Loucy (cell line): ENCODE results near the gene OSM.

Source experiments
- H2AFZ ChIP-seq: fragments of 200-600 bp; sonication (generic); 2 replicates; pipeline ENCODE4 v1.6.0; 2016; ENCODE audit warnings: antibody characterized with exemption, mild to moderate bottlenecking, low read length, moderate library complexity
- H3F3A ChIP-seq: fragments of 200-600 bp; 2 replicates; pipeline ENCODE4 v1.6.0; 2016; ENCODE audit warnings: antibody characterized with exemption, low read depth, mild to moderate bottlenecking
- H3K27me3 ChIP-seq: fragments of 200-600 bp; sonication (generic); 2 replicates; pipeline ENCODE4 v1.6.1; 2014; ENCODE audit warnings: low read length, mild to moderate bottlenecking; ENCODE audit not compliant: insufficient read depth, poor library complexity, severe bottlenecking
- H3K36me3 ChIP-seq: fragments of 200-600 bp; sonication (generic); 2 replicates; pipeline ENCODE4 v1.6.1; 2016; ENCODE audit warnings: low read length; ENCODE audit not compliant: insufficient read depth
- H3K4me1 ChIP-seq: fragments of 200-600 bp; sonication (generic); 2 replicates; pipeline ENCODE4 v1.5.1; 2014; ENCODE audit warnings: low read length, mild to moderate bottlenecking; ENCODE audit not compliant: insufficient read depth, poor library complexity, severe bottlenecking
- H3K4me2 ChIP-seq: fragments of 200-600 bp; sonication (generic); 2 replicates; pipeline ENCODE4 v1.6.0; 2014; ENCODE audit warnings: antibody characterized with exemption, low read length, low read depth, mild to moderate bottlenecking; ENCODE audit not compliant: poor library complexity, severe bottlenecking
- H3K4me3 ChIP-seq: fragments of 200-600 bp; sonication (generic); 2 replicates; pipeline ENCODE4 v1.5.1; 2014; ENCODE audit warnings: low read length, mild to moderate bottlenecking, mixed read lengths; ENCODE audit not compliant: poor library complexity, severe bottlenecking
- H3K79me2 ChIP-seq: fragments of 200-600 bp; sonication (generic); 2 replicates; pipeline ENCODE4 v1.6.1; 2014; ENCODE audit warnings: low read length; ENCODE audit not compliant: insufficient read depth
- H3K9ac ChIP-seq: fragments of 200-600 bp; sonication (generic); 2 replicates; pipeline ENCODE4 v1.6.0; 2014; ENCODE audit warnings: mild to moderate bottlenecking, low read depth, low read length, moderate library complexity; ENCODE audit not compliant: poor library complexity, severe bottlenecking
- H3K9me2 ChIP-seq: fragments of 200-600 bp; sonication (generic); replicated peaks from 2 replicates; pipeline ENCODE4 v1.6.1; 2016; ENCODE audit warnings: low read depth, low read length, mixed read lengths
- H3K9me3 ChIP-seq: fragments of 200-600 bp; sonication (generic); 2 replicates; pipeline ENCODE4 v1.6.1; 2014; ENCODE audit warnings: mild to moderate bottlenecking, antibody characterized with exemption, low read length, low read depth; ENCODE audit not compliant: insufficient read depth
- H4K20me1 ChIP-seq: fragments of 200-600 bp; sonication (generic); 2 replicates; pipeline ENCODE4 v1.6.0; 2014; ENCODE audit warnings: antibody characterized with exemption, low read length, mild to moderate bottlenecking; ENCODE audit not compliant: insufficient read depth, poor library complexity, severe bottlenecking
- EZH2phosphoT487 ChIP-seq: fragments of 200-600 bp; IDR thresholded peaks from 2 replicates; pipeline ENCODE4 v1.6.1; 2018; ENCODE audit warnings: antibody characterized with exemption, mild to moderate bottlenecking, moderate library complexity, borderline replicate concordance
- TF ChIP-seq, protein P1 (sequence below): fragments of 200-600 bp; sonication (generic); conservative IDR thresholded peaks from 2 replicates; pipeline ENCODE4 v1.5.1; 2014; ENCODE audit warnings: mild to moderate bottlenecking, antibody characterized with exemption, low read length

The OSM gene

DNA sequence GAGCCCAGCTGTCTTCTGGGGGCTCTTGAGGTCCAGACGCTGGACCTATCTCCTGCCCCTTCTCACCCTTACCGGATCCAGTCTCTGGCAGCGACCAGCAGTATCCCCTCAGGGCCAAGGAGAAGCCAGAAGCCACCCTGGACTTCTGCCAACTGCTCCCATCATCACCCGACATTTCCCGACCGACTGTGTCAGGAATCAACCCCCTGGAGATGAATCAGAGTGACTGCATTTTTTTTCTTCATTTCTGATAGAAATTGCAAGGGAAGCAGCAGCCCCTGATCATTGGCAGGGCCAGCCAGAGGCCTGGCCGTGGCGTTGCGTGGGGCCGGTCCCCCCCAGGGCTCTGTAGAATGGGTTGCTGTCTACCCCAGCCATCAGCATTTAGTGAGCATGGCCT, 14.9 kb downstream of the OSM start:
- TF ChIP-seq EZH2phosphoT487, result no peak
- TF ChIP-seq, protein P1, sequence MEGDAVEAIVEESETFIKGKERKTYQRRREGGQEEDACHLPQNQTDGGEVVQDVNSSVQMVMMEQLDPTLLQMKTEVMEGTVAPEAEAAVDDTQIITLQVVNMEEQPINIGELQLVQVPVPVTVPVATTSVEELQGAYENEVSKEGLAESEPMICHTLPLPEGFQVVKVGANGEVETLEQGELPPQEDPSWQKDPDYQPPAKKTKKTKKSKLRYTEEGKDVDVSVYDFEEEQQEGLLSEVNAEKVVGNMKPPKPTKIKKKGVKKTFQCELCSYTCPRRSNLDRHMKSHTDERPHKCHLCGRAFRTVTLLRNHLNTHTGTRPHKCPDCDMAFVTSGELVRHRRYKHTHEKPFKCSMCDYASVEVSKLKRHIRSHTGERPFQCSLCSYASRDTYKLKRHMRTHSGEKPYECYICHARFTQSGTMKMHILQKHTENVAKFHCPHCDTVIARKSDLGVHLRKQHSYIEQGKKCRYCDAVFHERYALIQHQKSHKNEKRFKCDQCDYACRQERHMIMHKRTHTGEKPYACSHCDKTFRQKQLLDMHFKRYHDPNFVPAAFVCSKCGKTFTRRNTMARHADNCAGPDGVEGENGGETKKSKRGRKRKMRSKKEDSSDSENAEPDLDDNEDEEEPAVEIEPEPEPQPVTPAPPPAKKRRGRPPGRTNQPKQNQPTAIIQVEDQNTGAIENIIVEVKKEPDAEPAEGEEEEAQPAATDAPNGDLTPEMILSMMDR, result no peak
- Histone ChIP-seq H4K20me1 (no peaks in the 10 kb centered on the region), H3K36me3 (no peaks in the 10 kb centered on the region), H3K4me2 (no peak overlapping the region), H3K9me2 (no peaks in the 10 kb centered on the region), H3K4me1 (peaks cover 32% of the 10 kb centered on the region), H2AFZ (no peak overlapping the region), H3K9ac (no peak overlapping the region), H3K9me3 (no peaks in the 10 kb centered on the region), H3K79me2 (no peaks in the 10 kb centered on the region), H3F3A (no peaks in the 10 kb centered on the region), H3K4me3 (no peak overlapping the region), H3K27me3 (no peaks in the 10 kb centered on the region)

DNA sequence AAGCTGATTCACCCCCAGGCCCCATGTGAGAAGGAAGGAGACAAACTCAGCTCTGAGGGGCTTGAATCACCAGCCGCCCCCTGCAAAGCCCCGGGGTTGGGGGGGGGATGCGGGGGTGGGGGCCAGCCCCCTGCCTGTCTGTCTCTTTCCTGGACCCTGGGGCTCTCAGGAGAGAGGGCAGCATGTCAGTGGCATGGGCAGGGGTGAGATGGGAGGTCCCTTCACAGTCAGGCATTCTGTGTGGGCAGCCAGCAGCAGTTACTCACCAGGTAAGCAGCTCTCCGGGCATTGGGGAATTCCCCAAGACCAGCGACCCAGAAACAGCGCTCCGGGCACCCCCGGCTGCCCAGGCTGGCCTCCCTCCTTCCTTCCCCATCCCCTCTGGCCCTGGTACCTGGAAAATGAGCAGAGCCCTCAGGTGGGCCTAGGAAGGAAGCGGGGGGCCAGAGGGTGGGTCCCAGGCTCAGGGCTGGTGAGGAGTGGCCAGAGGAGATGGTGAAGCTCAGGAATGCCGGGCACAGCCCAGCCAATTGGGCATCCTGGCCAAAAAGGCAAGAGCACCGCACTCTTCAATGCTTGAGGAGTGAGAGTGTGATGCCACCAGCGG, 15.9 kb downstream of the OSM start:
- no peaks in the 10 kb centered on the region for H3K27me3 ChIP-seq
- H3K9me2 ChIP-seq, result no peaks in the 10 kb centered on the region
- no peak overlapping the region for H3K4me2 ChIP-seq
- H3K9me3 ChIP-seq, result no peaks in the 10 kb centered on the region
- H3K4me3 ChIP-seq, result no peak overlapping the region
- no peaks in the 10 kb centered on the region for H4K20me1 ChIP-seq
- no peaks in the 10 kb centered on the region for H3F3A ChIP-seq
- H3K9ac ChIP-seq, result no peak overlapping the region
- H3K36me3 ChIP-seq, result no peaks in the 10 kb centered on the region
- no peak overlapping the region for H2AFZ ChIP-seq
- no peaks in the 10 kb centered on the region for H3K79me2 ChIP-seq
- H3K4me1 ChIP-seq, result peaks cover 41% of the 10 kb centered on the region
- no peak for TF ChIP-seq EZH2phosphoT487
- TF ChIP-seq, protein P1, result no peak

DNA sequence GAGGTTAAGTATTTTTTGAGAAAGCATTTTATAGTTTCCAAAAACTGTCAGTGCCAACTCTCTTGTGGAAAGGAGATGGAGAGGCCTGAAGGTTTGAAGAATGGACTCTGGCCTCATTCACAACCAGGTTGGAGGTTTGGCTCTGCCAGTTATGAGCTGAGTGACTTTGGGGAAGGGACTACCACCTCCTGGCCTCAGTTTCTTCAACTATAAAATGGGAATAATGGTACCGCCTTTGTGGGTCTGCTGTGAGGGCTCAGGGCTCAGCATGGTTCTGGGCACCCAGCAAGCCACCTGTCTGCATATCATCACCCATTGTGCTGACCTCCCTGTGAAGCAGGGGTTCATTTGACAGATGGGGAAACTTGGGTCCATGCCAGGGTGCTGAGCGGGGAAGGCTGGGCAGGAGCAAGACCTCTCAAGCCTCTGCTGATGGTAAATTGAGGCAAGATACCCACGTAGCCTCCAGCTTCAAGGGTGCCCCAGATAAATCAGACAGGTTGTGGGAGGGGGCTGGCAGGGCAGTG, 16.5 kb downstream of the OSM start:
- H3K4me1 ChIP-seq, result peaks cover 41% of the 10 kb centered on the region

More for the DNA sequence above, 16.5 kb downstream of the OSM start:
- no peaks in the 10 kb centered on the region for H3K79me2 ChIP-seq
- no peak overlapping the region for H3K4me3 ChIP-seq
- no peaks in the 10 kb centered on the region for H3F3A ChIP-seq
- no peaks in the 10 kb centered on the region for H4K20me1 ChIP-seq
- no peak overlapping the region for H2AFZ ChIP-seq
- no peaks in the 10 kb centered on the region for H3K9me3 ChIP-seq
- H3K9me2 ChIP-seq, result no peaks in the 10 kb centered on the region
- H3K9ac ChIP-seq, result no peak overlapping the region
- TF ChIP-seq EZH2phosphoT487, result no peak
- TF ChIP-seq, protein P1, result no peak
- no peaks in the 10 kb centered on the region for H3K27me3 ChIP-seq
- H3K4me2 ChIP-seq, result no peak overlapping the region
- no peaks in the 10 kb centered on the region for H3K36me3 ChIP-seq
